Measurements from ENCODE around the gene CPSF7.
"Not testable (repeated sequence)": the region's sequence is repeated elsewhere in the genome, so short reads cannot be mapped to it uniquely, and the experiment has no call there.

Gene CPSF7, protein sequence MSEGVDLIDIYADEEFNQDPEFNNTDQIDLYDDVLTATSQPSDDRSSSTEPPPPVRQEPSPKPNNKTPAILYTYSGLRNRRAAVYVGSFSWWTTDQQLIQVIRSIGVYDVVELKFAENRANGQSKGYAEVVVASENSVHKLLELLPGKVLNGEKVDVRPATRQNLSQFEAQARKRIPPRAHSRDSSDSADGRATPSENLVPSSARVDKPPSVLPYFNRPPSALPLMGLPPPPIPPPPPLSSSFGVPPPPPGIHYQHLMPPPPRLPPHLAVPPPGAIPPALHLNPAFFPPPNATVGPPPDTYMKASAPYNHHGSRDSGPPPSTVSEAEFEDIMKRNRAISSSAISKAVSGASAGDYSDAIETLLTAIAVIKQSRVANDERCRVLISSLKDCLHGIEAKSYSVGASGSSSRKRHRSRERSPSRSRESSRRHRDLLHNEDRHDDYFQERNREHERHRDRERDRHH

DNA sequence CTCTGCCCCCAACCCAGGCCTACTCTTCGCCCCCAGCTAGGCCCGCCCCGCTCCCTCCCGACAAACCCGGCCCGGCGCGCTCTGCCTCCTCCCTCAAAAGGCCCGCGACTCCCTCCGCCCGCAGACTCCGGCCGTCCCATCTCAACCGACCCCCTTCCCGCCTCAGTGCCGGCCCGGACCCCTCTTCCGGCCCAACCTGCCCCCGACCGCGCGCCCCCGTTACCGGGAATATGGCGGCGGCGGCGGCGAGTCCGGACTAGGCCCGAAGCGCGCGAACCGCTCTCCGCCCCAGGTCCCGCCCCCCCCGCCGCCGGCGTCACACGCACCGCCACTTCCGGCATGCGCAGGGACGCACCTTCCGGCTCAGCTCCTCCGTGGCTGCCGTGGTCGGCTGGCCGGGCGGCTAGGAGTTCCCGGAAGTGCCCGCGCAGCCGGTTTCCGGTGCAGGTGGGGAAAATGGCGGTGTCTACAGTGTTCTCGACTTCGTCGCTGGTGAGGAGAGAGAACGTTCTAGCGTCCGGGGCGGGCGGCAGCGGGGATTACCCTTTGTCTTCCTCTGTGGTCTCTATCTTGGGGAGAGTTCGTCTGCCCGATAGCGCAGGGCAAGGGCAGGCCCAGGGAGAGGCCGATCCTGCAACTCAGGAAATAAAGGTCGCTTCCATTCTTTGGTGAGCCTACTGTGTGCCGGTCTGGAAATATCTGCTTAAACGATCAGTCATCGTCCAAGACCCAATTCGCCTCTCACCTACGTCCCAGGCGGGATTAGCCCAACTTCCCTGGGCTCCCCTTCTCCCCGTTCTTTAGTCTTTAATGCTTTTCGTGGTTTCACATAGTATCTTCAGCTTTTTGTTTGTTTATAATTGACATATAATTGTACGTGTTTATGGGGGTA is at the start of gene CPSF7, which contains the start of gene SDHAF2:
TSS of gene CPSF7 (minus strand) at position 285 of the 892 bp plus-strand sequence. CDS start 740 bp downstream, outside the sequence.
TSS of gene SDHAF2 (plus strand) at position 434 of the 892 bp plus-strand sequence. CDS start at position 457, 23 bp downstream.
- peak; percentile 96 to 97 for DNase-seq (ENCODE audit: low read depth in 1 of 2, low spot score in 1 of 2)

DNA sequence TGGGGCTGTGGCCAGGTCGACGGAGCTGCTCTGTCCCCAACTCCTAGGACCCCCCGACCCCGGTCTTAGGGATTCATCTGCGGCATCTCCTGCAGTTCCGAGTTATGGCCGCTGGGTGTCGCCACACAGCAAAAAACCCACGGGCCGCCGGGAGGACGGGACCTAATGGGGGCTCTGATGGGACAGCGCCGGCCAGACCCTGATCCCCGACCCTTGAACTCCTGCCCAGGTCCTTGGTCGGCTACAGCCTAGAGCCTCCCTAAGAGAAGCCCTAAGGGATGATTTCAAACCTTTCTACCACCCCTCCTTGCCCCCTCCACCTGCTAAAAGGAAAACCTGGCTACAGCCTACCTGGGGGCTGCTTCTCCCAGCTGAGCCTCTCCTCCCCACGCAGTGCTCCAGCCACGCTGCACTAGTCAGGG is 48.0 kb upstream of the CPSF7 start:
- peak; percentile 27 to 39 for DNase-seq (ENCODE audit: low read depth in 1 of 2, low spot score in 1 of 2)

DNA sequence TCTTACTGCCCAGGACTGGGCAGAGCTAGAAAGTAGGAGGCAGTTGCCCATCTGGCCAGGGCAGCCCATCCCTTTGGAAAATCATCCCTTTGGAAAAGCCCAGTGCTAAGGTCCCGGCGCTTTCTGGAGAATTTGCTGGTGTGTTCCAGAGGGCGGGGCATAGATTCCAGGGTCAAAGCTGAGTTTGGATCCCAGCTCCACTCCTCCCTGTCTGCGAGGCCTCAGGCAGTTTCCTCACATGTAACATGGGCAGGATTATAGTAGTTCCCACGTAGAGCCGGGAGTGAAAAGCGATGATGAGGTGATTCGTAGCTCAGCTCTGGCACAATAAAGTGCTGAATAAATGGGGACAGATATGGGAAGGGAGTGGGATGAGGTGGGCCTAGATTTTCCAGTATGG is 47.4 kb upstream of the CPSF7 start:
- no peak for DNase-seq (ENCODE audit: low read depth in 1 of 2, low spot score in 1 of 2)

DNA sequence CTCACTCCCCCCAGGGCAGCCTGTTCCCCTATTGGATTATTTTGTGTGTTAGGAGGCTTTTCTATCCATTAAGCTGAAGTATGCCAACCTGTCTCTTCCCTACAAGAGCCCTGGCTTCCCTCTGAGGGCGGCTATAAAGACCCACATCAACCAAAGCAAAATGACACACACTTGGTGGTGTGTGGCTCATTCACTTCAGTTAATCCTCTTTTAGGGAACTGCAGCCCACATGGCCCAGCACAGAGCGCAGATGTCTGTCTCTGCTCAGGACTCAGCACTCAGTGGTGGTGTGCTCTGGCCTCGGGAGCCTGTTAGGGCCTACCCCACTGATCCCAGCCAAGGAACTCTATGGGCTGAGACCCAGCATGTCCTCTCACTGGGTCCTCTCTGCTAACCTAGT is 46.6 kb upstream of the CPSF7 start:
- DNase-seq (ENCODE audit: low read depth in 1 of 2, low spot score in 1 of 2), result no peak

DNA sequence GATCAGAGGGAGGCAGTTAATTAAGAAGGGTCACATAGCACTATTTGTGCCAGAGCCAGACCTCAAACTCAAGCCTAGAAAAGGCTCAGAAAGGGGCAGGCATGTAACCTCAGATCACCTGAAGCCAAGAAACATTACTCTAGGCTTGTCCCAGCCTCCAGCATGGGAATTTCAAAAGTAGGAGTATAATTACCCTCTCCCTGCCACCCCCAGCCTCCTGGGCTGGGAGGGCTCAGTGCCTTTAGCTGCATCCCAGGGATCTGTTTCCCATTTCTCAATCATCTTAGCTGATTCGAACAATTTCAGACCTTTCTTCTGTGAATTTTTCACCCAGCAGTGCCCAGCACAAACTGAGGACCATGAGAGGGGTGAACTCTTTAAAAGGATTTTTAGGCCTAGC is 45.7 kb upstream of the CPSF7 start:
- no peak for DNase-seq (ENCODE audit: low read depth in 1 of 2, low spot score in 1 of 2)

DNA sequence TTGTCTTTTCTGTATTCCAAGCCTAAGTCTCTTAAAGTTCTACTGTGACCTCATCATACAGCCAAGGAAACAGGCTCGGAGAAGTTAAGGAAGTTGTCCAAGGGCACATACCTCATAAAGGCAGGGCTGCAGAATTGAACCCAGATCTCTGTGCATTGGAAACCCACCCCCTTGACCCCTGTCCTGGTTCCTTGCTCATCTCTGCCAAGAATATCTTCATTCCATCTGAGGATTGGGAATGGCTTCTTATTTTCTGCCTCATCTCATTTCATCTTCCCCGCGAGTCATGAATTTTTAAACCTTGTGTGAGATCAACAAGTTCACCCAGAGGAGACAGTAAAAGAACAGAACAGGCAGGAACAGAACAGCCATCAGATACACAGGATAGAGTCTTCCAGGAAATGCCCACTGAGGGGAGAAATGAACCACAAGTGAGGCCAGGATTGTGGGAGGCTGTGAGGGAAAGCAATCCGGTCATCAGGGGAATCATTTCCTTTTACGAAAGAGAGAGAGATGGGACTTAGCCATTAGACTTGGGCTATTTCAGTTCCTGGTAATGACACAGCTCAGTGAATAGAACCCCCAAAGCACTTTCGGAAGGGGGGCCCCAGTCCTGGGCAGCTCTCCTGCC is 44.4 kb upstream of the CPSF7 start:
- no peak for DNase-seq (ENCODE audit: low read depth in 1 of 2, low spot score in 1 of 2)

DNA sequence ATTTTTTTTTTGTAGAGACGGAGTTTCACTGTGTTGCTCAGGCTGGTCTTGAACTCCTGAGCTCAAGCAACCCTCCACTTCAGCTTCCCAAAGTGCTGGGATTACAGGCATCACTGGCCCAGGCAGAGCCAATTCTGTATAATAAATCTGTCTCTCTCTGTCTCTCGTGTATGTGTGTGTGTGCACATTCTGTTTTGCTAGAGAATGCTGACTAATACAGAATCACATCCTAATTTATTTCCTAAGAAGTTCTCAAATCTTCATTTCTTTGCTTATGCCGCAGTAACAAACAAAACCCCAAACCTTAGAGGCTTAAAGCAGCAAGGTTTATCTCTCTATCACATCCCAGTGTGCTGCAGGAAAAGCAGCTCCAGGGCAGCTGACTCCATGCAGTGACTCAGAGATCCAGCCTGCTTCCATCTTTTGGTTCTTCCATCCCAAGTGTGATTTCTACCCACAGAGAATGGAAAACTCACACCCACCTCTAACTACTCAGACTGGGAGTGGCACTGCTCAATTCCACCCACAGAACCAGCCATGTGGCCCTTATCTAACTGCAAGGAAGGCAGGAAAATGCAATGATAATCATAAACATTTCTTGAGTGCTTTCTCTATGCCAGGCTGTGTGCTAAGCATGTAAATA is 43.7 kb upstream of the CPSF7 start:
- DNase-seq (ENCODE audit: low read depth in 1 of 2, low spot score in 1 of 2), result no peak

DNA sequence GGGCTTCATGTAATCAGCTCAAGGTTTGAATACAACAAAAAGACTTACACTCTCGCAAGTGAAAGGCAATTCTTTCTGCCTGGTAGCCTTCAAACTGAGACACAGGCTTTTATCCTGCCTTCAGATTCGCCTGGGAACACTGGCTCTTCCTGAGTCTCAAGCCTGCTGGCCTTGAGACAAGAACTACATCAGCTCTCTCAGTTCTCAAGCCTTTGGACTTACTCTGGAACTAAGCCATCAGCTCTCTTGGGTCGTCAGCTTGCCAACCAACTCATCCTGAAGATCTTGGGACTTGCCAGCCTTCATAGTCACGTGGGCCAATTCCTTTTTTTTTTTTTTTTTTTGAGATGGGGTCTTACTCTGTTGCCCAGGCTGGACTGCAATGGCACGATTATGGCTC is 43.1 kb upstream of the CPSF7 start:
- DNase-seq (ENCODE audit: low read depth in 1 of 2, low spot score in 1 of 2), result no peak

DNA sequence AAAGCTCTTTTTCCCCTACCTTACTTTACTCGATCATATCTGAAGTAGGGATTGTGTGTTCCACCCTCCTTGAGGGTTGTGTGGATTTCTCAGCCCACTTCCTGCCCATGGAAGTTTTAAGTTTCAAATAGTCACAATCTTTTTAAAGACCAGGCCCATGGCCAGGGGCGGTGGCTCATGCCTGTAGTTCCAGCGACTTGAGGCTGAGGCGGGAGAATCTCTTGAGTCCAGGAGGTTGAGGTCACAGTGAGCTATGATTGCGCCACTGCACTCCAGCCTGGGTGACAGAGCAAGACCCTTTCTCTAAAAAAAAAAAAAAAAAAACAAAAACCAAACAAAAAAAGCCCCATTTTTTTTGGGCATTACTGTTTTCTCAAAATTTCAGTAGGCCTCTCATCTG is 42.5 kb upstream of the CPSF7 start:
- DNase-seq (ENCODE audit: low read depth in 1 of 2, low spot score in 1 of 2), result no peak

DNA sequence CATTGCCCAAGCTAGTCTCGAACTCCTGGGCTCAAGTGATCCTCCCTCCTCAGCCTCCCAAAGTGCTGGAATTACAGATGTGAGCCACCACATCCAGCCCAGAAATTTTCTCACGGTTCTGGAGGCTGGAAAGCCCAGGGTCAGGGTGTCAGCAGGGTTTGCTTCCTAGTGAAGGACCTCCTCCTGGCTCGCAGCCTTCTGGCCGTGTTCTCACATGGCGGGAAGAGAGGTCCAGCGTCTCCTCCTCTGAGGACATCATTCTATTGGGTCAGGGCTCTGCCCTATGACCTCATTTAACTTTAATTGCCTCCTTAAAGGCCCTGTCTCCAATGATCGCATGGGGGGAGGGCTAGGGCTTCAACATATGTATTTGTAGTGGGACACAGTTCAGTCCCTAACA is 38.2 kb upstream of the CPSF7 start:
- no peak for DNase-seq (ENCODE audit: low read depth in 1 of 2, low spot score in 1 of 2)

DNA sequence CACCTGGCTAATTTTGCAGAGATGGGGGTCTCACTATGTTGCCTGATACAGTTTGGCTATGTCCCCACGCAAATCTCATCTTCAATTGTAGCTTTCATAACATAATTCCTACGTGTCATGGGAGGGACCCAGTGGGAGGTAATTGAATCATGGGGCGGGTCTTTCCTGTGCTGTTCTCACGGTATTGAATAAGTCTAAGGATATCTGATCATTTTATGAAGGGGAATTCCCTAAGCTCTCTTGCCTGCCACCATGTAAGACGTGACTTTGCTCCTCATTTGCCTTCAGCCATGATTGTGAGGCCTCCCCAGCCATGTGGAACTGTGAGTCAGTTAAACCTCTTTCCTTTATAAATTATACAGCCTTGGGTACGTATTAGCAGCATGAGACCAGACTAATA is 37.8 kb upstream of the CPSF7 start:
- DNase-seq (ENCODE audit: low read depth in 1 of 2, low spot score in 1 of 2), result not testable (repeated sequence)

DNA sequence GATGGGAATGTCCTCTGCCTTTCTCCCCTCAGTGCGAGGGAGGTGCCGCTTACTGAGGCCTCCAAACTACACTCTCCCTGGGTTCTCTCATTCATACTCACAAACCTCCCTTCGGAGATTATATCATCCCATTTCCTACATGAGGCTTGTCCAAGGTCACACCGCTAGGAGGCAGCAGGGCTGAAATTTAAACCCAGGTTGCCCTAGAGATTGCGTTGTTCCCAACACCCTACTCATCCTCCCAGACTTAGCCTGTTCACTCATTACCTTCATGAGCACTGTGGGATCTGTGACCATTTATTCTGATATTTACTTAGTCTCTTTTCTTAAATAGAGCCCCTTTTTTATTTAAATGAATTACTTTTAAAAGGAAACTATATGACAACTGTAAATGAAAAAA is 31.2 kb upstream of the CPSF7 start:
- no peak for DNase-seq (ENCODE audit: low read depth in 1 of 2, low spot score in 1 of 2)

DNA sequence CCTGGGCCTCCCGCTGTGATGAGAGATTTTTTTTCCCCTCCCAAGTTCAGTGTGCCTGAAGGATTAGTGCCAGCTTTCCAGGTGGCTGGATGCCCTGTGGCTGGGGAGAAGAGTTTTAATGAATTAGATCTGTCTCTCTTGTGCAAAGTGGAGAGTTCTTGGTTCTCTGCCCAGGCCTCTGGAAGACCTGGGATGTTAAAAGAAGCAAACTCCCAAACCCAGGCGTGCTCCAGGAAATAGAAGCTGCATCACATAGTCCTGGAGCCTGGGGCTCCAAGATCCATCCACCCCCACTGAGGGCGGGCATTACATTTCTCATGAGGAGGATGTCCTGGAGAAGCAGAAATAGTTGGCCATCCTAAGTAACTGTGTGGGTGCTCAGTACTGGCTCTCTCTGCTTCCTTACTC is 30.7 kb upstream of the CPSF7 start:
- no peak for DNase-seq (ENCODE audit: low read depth in 1 of 2, low spot score in 1 of 2)

DNA sequence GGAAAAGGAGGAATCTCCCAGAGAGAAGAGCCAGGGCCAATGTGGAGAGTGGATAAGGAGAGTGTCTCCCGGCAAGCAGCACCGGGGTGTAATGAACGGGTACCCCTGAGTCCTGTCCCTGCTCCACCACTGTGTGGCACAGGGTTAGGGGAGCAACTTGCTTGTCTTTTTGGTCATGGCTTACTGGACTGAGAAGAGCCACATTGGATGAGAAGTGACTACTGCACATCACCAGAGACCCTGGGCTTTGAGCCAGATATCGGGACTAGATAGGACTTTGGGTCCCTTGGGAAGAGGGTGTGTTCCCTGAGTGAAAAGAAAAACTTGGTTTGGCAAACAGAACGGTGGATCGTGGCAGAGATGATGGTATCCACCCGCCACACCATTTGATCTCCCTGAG is 24.7 kb upstream of the CPSF7 start:
- no peak for DNase-seq (ENCODE audit: low read depth in 1 of 2, low spot score in 1 of 2)

DNA sequence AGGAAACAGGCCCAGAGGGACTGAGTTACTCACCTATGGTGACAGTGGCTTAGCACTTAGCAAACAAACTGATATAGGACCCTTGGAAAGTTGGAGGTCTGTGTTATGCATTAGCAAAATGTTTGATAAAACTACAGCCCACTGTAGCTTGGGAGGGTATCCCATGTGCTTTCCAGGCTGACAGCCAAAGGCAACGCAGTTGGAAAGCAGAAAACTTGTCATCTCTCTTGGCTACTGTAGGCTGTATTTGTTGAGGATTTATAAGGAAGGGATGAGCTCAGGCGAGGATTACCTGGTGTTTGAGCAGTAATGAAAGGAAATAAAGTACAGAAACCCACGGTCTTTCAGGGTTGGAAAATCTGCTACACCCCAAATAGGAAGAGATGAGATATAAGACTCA is 23.9 kb upstream of the CPSF7 start:
- no peak for DNase-seq (ENCODE audit: low read depth in 1 of 2, low spot score in 1 of 2)

DNA sequence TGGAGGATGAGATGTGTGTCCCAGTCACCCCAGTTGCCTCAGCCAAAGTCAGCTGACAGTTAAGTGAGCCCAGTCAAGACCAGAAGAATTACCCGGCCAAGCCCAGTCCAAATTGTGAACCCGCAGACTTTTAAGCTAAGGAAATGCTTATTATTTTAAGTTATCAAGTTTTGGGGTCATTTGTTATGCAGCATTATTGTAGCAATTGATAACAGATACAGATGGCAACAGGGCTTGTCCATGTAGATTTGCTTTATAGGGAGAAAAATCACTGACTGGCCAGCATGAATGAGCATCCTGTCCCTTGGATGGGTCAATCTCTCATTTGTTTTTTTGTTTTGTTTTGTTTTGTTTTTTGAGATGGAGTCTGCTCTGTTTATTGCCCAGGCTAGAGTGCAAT is 23.1 kb upstream of the CPSF7 start:
- DNase-seq (ENCODE audit: low read depth in 1 of 2, low spot score in 1 of 2), result no peak

DNA sequence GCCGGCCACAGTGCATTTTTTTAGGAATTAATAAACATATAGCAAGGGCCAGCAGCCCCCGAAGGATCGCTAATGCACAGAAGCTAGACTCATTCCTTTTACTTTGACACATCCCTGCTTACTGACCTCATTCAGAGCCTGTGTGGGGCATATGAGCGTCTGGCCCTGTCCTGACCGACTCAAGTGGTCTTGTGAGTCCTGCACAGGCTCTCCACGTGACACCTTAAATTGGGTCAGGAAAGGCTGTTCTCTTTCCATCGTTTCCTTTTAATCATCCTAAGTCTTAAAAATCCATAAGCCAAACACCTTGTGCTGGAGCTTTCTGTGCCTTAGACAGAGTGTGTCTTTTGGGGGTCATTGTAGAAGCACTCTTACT is 18.8 kb upstream of the CPSF7 start:
- no peak for DNase-seq (ENCODE audit: low read depth in 1 of 2, low spot score in 1 of 2)

DNA sequence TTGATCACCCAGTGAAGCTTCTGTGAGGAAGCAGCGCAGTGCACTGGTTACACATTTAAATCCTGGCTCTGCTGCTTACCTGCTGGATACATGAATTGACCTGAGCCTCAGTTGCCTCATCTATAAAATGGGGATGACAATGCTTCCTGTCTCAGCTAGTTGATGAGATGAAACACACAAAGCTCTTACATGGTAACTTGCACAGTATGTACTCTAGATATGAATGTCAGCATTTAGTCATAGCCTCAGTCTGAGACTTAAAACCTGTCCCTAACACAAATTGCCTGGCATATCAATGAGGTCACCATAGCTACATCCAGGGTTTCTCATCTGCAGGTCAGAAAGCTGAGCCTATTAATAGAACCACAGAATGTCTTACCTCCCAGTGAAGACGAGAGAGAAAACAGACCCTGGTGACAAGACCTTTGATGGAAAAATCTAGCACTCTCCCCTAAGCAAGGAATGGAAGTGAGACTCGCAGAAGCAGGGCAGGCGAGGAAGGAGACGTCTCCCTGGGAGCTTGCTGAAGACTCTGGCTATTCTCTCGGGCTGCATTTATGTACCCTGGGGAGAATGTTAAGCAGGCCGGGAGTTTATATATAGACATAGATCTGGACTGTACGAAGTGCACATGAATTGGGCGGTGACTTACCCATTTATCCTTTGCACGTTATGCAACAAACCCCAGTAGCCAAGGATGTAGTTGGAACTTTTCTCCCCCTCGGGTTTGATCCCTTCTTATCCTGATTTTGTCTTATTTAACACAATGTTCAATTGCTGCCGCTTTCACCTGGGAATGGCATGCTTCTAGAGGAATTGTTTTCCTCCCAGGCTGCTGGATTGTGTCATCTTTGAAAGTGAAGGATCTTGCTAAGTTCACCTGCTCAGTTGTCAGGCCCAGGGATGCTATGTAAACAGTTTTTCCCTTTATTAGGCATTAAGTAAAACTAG is 18.1 kb upstream of the CPSF7 start:
- no peak for DNase-seq (ENCODE audit: low read depth in 1 of 2, low spot score in 1 of 2)

DNA sequence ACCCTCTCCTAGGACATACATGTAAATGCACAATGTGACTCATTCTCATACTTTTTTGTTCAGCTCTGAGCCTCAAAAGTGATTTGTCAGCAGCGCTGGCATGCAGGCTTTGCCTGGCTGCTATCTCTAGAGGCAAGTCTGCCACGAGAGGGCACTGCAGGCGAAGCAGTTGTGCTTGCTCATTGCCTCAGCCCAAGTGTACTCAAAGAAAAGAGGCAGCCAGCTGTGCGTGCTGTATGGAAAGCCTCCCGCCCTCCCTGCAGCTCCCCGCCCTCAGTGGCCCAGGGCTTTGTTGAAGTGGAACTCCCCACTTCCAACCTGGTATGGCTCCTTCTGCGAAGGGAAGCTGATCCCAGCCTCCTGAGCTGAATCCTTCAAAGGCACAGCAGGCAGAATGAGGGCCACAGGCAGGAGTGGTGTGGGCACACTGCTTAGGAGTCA is 16.5 kb upstream of the CPSF7 start:
- DNase-seq (ENCODE audit: low read depth in 1 of 2, low spot score in 1 of 2), result peak; percentile 63 to 70

DNA sequence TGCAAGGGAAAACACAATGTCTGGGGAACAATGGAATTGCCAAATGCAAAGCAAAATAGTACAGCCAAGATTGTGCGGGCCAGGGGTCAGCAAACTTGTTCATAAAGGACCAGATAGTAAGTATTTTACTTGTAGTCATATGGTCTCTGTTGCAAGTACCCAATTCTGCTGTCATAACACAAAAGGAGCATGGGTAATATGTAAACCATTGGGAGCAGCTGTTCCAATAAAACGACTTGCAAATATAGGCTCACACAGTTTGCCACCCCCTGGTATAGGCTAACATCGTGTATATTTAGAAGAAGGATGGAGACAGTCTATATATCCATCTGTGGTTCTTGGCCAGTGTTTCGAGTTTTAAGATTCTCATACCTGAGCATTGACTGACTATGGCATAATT is 15.7 kb upstream of the CPSF7 start:
- no peak for DNase-seq (ENCODE audit: low read depth in 1 of 2, low spot score in 1 of 2)
